Peyer's patch (tissue), 4 donors: ENCODE measurements around the gene MZF1. TPM values are rescaled to one million over a fixed set of nuclear protein-coding genes. Genes with fewer than 3 reads are reported as not detected.
A peak's percentile ranks its signal among the peaks of the same experiment; 100 is the strongest.

Source experiments
- DNase-seq, 3 donors: peaks; one replicate each; pipeline ENCODE4 v3.0.0-alpha.2; 2017 to 2019
- H3K27ac ChIP-seq, 4 donors: fragments of 200-600 bp; sonication (generic); one replicate each; pipeline ENCODE4 v1.5.1; 2016 to 2019
- H3K27me3 ChIP-seq, 2 donors: fragments of 200-600 bp; sonication (generic); one replicate each; pipeline ENCODE4 v1.5.1; 2019
- H3K36me3 ChIP-seq, 3 donors: fragments of 200-600 bp; sonication (generic); one replicate each; pipeline ENCODE4 v1.5.1; 2016 to 2019
- H3K4me1 ChIP-seq, 4 donors: fragments of 200-600 bp; sonication (generic); one replicate each; pipeline ENCODE4 v1.5.1; 2016 to 2019
- H3K4me3 ChIP-seq, 4 donors: fragments of 200-600 bp; sonication (generic); 1 replicate in 3 of 4; 2 replicates in 1 of 4; pipeline ENCODE4 v1.5.1; 2016 to 2019; ENCODE audit warnings: mild to moderate bottlenecking in 1 of 4
- H3K9me3 ChIP-seq, 4 donors: fragments of 200-600 bp; sonication (generic); one replicate each; pipeline ENCODE4 v1.5.1; 2016 to 2019; ENCODE audit warnings: mild to moderate bottlenecking in 1 of 4
- CTCF ChIP-seq, 6 experiments: fragments of 450-650 bp in 4 of 6; fragments of 200-600 bp in 2 of 6; sonication (generic) in 1 of 6; IDR thresholded peaks; one replicate each; pipeline ENCODE4 v1.5.1; 2017 to 2019; ENCODE audit warnings: antibody characterized with exemption in 6 of 6, mild to moderate bottlenecking in 3 of 6, moderate library complexity in 1 of 6
- POLR2A ChIP-seq, 2 donors: fragments of 450-650 bp; IDR thresholded peaks; one replicate each; pipeline ENCODE4 v1.5.1; 2017; ENCODE audit warnings: antibody characterized with exemption in 2 of 2, mild to moderate bottlenecking in 2 of 2, moderate library complexity in 2 of 2
- total RNA-seq, 4 donors: library from RNA; depleted of rRNA; stranded (reverse); fragments of >200 nt; gene quantifications; one replicate each; pipeline ENCODE4 v1.1.0, GENCODE V29; 2016

MZF1 gene
- total RNA-seq, 4 donors from 2014 or later: 60.9 to 123 (median 82.3) TPM

GRCh38 chr19:58584498-58585441, 11.6 kb upstream of the MZF1 start:
- H3K27me3 ChIP-seq: no peaks in the 10 kb centered on the region
- no peaks in the 10 kb centered on the region for H3K9me3 ChIP-seq
- H3K27ac ChIP-seq: no peak overlapping the region
- no peak for TF ChIP-seq CTCF (IDR thresholded peaks at IDR 0.05)
- TF ChIP-seq POLR2A (IDR thresholded peaks at IDR 0.05): no peak
- peaks cover 0 to 22% (median 0%) of the 10 kb centered on the region in 3 donors for H3K36me3 ChIP-seq
- no peak for DNase-seq
- H3K4me1 ChIP-seq: peaks cover 0 to 5% (median 3%) of the 10 kb centered on the region in 4 donors
- H3K4me3 ChIP-seq: no peak overlapping the region

DNA sequence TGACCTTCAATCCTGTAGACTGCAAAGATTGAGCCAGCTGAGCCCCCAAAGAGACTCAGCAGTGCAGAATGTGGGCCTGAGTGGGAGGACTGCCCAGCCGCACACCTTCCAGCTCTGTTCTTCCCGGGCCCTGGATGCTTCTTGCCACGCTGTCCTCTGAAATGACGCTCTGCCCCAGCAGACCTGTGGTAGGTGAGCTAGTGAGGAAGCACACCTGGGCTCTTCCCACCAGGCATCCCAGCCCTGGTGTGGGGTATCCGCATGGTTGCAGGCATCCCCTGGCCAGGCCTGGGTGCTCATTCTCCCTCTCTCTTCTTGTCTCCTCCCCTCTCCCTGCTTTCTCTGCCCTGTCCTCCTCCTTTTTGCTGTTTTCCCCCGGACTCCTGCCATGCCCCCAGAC, 9.8 kb upstream of the MZF1 start:
- Histone ChIP-seq H3K27me3 (no peaks in the 10 kb centered on the region), H3K4me3 (no peak overlapping the region), H3K4me1 (peaks cover 0 to 5% (median 3%) of the 10 kb centered on the region in 4 donors), H3K36me3 (peaks cover 0 to 22% (median 0%) of the 10 kb centered on the region in 3 donors), H3K27ac (no peak overlapping the region), H3K9me3 (no peaks in the 10 kb centered on the region)
- DNase-seq: no peak
- TF ChIP-seq CTCF (IDR thresholded peaks at IDR 0.05): no peak
- no peak for TF ChIP-seq POLR2A (IDR thresholded peaks at IDR 0.05)

- peak overlapping the region in 2 of 4 donors; percentile 45 to 61 for H3K27ac ChIP-seq
Measured at GRCh38 chr19:58581227-58582141, 8.3 kb upstream of the MZF1 start.

GRCh38 chr19:58579473-58580142, 6.5 kb upstream of the MZF1 start:
- H3K36me3 ChIP-seq: peaks cover 0 to 22% (median 0%) of the 10 kb centered on the region in 3 donors
- DNase-seq: no peak
- H3K9me3 ChIP-seq: no peaks in the 10 kb centered on the region
- H3K4me3 ChIP-seq: no peak overlapping the region
- H3K27me3 ChIP-seq: no peaks in the 10 kb centered on the region
- H3K4me1 ChIP-seq: peaks cover 0 to 5% (median 4%) of the 10 kb centered on the region in 4 donors
- TF ChIP-seq CTCF (IDR thresholded peaks at IDR 0.05): no peak
- no peak for TF ChIP-seq POLR2A (IDR thresholded peaks at IDR 0.05)
- no peak overlapping the region for H3K27ac ChIP-seq

More at GRCh38 chr19:58581227-58582141, 8.3 kb upstream of the MZF1 start:
- H3K4me3 ChIP-seq: no peak overlapping the region
- H3K9me3 ChIP-seq: no peaks in the 10 kb centered on the region
- H3K4me1 ChIP-seq: peaks cover 0 to 5% (median 3%) of the 10 kb centered on the region in 4 donors
- no peaks in the 10 kb centered on the region for H3K27me3 ChIP-seq
- peaks cover 0 to 22% (median 0%) of the 10 kb centered on the region in 3 donors for H3K36me3 ChIP-seq
- peak; percentile 72 to 86 (median 78) for TF ChIP-seq CTCF (IDR thresholded peaks at IDR 0.05)
- TF ChIP-seq POLR2A (IDR thresholded peaks at IDR 0.05): no peak
- DNase-seq: peak; percentile 77 to 92 (median 81)
